ENCODE results near the gene PORCN. TPM values are rescaled to one million over a fixed set of nuclear protein-coding genes. Genes with fewer than 3 reads are reported as not detected.

The PORCN gene
- total and polyA plus RNA-seq, 2 of the 4 experiments (the other 2 are of a cell fraction) = 4.1 to 10.1 TPM

DNA sequence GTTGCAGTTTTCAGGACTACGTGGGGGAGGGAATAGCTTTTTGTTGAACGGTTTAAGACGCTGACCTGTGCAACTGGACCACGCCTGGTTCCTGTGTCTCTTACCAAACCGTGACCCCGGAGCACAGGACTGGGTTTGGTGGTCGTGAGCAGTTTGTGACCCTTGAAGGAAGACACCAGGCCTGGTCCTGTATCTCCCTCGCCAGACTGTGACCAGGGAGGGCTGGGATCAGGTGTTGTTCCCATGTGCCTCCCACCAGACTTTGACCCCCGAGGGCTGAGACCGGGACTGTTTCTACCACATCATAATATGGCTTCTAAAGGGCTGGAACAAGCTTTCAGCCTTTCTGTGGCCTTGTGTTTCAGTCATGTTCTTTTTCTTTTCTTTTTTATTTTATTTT is 13.5 kb downstream of the PORCN start:
- Histone ChIP-seq H2AK9ac (replicated peaks; ENCODE audit: low read depth, low read length, poor library complexity) (peak overlapping the region; percentile 89), H2AFZ (replicated peaks; ENCODE audit: low read length, poor library complexity) (peak overlapping the region; percentile 93), H3K79me1 (ENCODE audit: low read depth in 1 of 2, low read length in 2 of 2) (peaks cover 3 to 6% of the 10 kb centered on the region in 2 experiments; a peak in 3 of 4 replicates), H4K5ac (ENCODE audit: low read depth, low read length) (peak overlapping the region; percentile 75), H3K4ac (ENCODE audit: low read depth, low read length) (peak overlapping the region; percentile 87), H3K9me1 (ENCODE audit: insufficient read depth, low read length) (0 out of 2 replicates have a peak, but pooled peaks cover 3% of the 10 kb centered on the region), H3K27me3 (ENCODE audit: control insufficient read depth, insufficient read depth, low read length) (no peaks in the 10 kb centered on the region), H4K8ac (ENCODE audit: low read depth in 2 of 2, low read length in 2 of 2) (peak overlapping the region; percentile 92 to 93), H3K56ac (ENCODE audit: extremely low read depth, insufficient read depth, low read length) (peak overlapping the region; percentile 67), H4K91ac (ENCODE audit: insufficient read depth, low read depth, low read length) (peak overlapping the region; percentile 70), H3K9ac (ENCODE audit: low read depth, low read length) (peak overlapping the region; percentile 84), H2BK15ac (ENCODE audit: low read depth, low read length) (no peak overlapping the region), H2AK5ac (ENCODE audit: low read depth, low read length) (peak overlapping the region; percentile 59; the same call in 1 of the 2 replicates), H3K14ac (replicated peaks; ENCODE audit: low read depth, low read length) (peak overlapping the region; percentile 93), H3K4me3 (ENCODE audit: insufficient read depth, low read depth, low read length) (peak overlapping the region; percentile 63), H3K4me1 (ENCODE audit: control insufficient read depth, insufficient read depth, low read length) (0 out of 2 replicates have a peak, but pooled peaks cover 2% of the 10 kb centered on the region), H3K36me3 (ENCODE audit: control insufficient read depth, insufficient read depth, low read length) (no peaks in the 10 kb centered on the region), H2BK5ac (ENCODE audit: low read depth, low read length, poor library complexity, severe bottlenecking) (peak overlapping the region; percentile 31), H3K23ac (ENCODE audit: low read depth, low read length) (peak overlapping the region; percentile 94), H4K20me1 (ENCODE audit: insufficient read depth, low read length) (no peaks in the 10 kb centered on the region), H3K9me3 (ENCODE audit: control insufficient read depth, insufficient read depth, low read length) (no peaks in the 10 kb centered on the region; the same call in 1 of the 2 replicates), H3K27ac (ENCODE audit: insufficient read depth, low read length) (peak overlapping the region; percentile 47), H3K4me2 (ENCODE audit: low read depth, low read length) (peak overlapping the region; percentile 81), H3K18ac (ENCODE audit: low read depth, low read length) (no peak overlapping the region), H2BK120ac (ENCODE audit: low read depth, low read length) (peak overlapping the region; percentile 2; the same call in 1 of the 2 replicates), H2BK20ac (ENCODE audit: low read depth, low read length) (no peak overlapping the region)
- in situ Hi-C loops (cut with MboI; ENCODE audit: low sequenced_read_pairs) (no loop called here), dilution Hi-C loops (cut with HindIII; ENCODE audit: low sequenced_read_pairs, unreplicated experiment) (no loop called here), intact Hi-C loops (cut with micrococcal nuclease) (no loop called here)
- no peak for TF ChIP-seq MXI1 (IDR thresholded peaks at IDR 0.05; ENCODE audit: borderline replicate concordance, low read depth, low read length)
- TF ChIP-seq CEBPB (IDR thresholded peaks at IDR 0.05; ENCODE audit: low read depth, low read length) = no peak
- TF ChIP-seq RFX5 (IDR thresholded peaks at IDR 0.05; ENCODE audit: low read depth, low read length) = no peak
- DNase-seq (no peak), ATAC-seq (ENCODE audit: low read depth) (no peak)
- 30% methylated on average over 2 of the region's 10 CpGs; no CpG with 5 or more reads in 1 of the 2 experiments for WGBS, 2 experiments (ENCODE audit: extremely low coverage in 2 of 2, insufficient read length in 1 of 2)
- CTCF ChIA-PET = interaction anchor here (0.6 kb wide), 1 partner anchor 40 kb away, joined by 3 read pairs; no protein-coding TSS in a partner anchor
- POLR2A ChIA-PET (ENCODE audit: unreplicated experiment) = no interaction called here
- no TSS peak for BruUV-seq (replicated peaks)
